Activated naive CD8-positive, alpha-beta T cell treated with anti-CD3 and anti-CD28 coated beads for 36 hours (primary cell): ENCODE data around the gene PKP4. TPM values are rescaled to one million over a fixed set of nuclear protein-coding genes. Genes with fewer than 3 reads are reported as not detected.

Source experiments
- DNase-seq: peaks from one replicate; pipeline ENCODE4 v3.0.0; 2021
- H3K27ac Mint-ChIP-seq: one replicate; pipeline ENCODE4 v1.8.0; 2022; ENCODE audit warnings: mild to moderate bottlenecking, moderate library complexity, mixed read lengths
- H3K27me3 Mint-ChIP-seq: one replicate; pipeline ENCODE4 v1.8.0; 2022; ENCODE audit warnings: mild to moderate bottlenecking, mixed read lengths
- H3K36me3 Mint-ChIP-seq: one replicate; pipeline ENCODE4 v1.8.0; 2021; ENCODE audit warnings: mild to moderate bottlenecking, mixed read lengths
- H3K4me1 Mint-ChIP-seq: one replicate; pipeline ENCODE4 v1.8.0; 2021; ENCODE audit warnings: mixed read lengths
- H3K4me3 Mint-ChIP-seq: one replicate; pipeline ENCODE4 v1.8.0; 2022; ENCODE audit warnings: mild to moderate bottlenecking, moderate library complexity, mixed read lengths
- H3K9me3 Mint-ChIP-seq: one replicate; pipeline ENCODE4 v1.8.0; 2022; ENCODE audit warnings: mixed read lengths
- total RNA-seq, 2 experiments: library from RNA; stranded (reverse); gene quantifications; one replicate each; pipeline ENCODE4 v1.2.3, GENCODE V29; 2021

The PKP4 gene
- total RNA-seq, 2 experiments from 2014 or later = 35.3 to 38.2 TPM

DNA sequence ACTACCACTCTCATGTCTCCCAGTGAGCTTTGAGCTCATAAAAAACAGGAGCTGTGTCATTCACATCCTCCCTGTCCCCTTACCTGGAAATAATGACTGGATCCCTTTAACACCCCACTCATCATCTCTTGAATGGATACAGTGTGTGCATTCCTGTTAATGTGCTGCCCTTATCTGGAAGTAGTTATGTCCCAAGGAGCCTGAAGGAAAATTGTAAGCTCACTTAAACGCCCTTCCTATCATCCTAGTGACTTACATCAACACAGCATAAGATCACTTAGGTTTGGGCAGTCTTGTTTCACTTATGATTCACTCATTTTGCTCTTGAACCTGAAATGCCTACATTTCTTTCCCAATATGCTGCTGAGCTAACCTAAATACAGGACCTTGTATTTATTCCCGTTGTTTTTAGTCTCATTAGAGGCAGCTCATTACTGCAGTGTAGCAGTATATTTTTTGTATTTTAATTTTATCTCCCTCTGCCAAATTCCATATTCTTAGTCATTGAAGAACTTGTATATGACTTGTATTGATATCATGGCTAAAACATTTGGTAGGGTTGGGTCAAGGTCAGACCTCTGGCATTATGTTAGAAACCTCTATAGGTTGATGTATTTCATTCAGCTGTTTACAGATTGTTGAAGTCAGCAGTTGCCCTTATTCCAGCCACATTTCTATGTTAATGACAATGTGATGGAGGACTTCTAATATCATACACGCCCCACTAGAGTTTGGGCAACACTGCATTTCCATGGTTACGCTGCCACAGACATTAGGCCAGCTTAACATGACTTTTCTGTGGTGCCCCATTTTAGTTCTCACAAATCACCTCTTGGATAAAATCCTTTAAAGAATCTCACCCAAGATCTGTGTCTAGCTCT lies 72.9 kb downstream of the PKP4 start:
- no peak for DNase-seq
- H3K36me3 Mint-ChIP-seq = no peaks in the 10 kb centered on the region
- H3K4me1 Mint-ChIP-seq = peaks cover 3% of the 10 kb centered on the region

DNA sequence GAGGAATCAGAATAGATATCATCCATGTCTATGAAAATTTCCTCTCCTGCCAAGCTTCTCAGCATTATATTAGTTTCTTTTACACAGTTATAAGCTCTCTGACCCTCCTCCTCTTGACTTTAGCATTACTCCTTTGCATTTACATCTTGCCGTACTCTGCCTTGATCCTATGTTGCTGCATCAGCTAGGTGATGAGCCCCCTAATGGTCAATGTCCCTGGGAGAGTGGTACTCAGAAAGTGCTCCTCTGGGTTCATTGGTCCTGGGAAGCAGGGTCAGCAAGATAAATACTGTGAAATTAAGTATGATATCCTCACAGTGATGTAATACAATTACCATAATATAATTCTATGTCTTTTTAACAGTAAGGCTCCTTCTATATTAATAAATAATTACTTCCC lies 74.1 kb downstream of the PKP4 start:
- no peak overlapping the region for H3K4me3 Mint-ChIP-seq
- H3K27me3 Mint-ChIP-seq = no peaks in the 10 kb centered on the region
- H3K9me3 Mint-ChIP-seq = no peaks in the 10 kb centered on the region
- H3K4me1 Mint-ChIP-seq = peaks cover 3% of the 10 kb centered on the region
- DNase-seq = no peak
- H3K36me3 Mint-ChIP-seq = no peaks in the 10 kb centered on the region
- H3K27ac Mint-ChIP-seq = no peak overlapping the region

More for the DNA sequence above, 72.9 kb downstream of the PKP4 start:
- Mint-ChIP-seq H3K9me3 (no peaks in the 10 kb centered on the region), H3K27me3 (no peaks in the 10 kb centered on the region), H3K27ac (no peak overlapping the region), H3K4me3 (no peak overlapping the region)

DNA sequence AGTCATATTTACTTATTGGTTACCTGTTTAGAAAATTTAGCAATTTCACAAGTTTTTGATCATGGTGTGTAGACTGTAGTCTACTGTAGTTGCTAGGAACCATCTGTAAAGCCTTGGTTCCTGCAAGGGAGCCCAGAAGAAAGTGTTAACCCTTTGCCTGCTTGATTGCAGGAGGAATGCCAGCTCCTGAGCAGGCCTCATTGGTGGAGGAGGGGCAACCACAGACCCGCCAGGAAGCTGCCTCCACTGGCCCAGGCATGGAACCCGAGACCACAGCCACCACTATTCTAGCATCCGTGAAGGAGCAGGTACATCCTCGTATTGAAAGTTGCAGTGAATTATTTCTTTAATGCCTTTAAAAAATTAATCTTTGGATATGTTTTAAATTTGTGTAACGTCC lies 76.3 kb downstream of the PKP4 start:
- no peaks in the 10 kb centered on the region for H3K9me3 Mint-ChIP-seq
- H3K4me3 Mint-ChIP-seq = no peak overlapping the region
- H3K27ac Mint-ChIP-seq = no peak overlapping the region
- peaks cover 6% of the 10 kb centered on the region for H3K36me3 Mint-ChIP-seq
- DNase-seq = no peak
- H3K4me1 Mint-ChIP-seq = peaks cover 3% of the 10 kb centered on the region
- no peaks in the 10 kb centered on the region for H3K27me3 Mint-ChIP-seq

DNA sequence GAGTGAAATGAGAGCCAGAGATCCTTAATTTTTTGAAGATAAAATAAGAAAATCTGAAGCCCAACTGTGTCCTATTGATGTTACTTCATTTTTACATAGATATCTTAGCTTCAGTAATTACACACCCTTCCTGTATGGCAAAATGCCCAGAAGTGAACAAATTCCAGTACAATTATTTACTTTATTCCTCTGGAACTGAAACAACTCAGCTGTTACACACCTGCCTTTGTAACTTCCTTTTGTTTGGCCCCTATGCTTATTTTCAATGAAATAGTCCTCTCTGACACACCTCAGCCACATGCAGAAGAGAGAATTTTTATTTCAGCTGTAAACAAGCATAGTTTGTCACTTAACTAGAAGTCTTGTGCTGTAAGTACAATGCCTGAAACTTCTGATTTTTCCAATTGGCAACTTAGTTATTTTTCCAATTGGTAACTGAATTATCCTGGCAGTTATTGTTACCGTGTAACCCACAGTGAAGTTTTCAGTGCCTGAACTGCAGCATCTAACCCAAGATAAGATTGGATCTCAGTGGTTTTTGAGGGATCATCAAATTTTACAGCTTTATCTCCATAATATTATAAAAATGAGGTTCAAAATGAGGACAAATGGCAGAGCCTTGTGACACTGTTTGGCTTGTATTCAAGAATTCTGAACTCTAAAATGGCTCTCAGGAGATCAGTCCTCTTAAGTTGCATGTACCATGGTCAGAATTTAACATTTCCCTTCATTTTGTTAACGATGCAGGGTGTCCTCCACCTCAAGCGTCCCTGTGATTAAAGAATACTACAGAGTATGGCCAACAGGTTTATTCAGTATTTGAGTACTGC lies 82.6 kb downstream of the PKP4 start:
- DNase-seq = no peak
- Mint-ChIP-seq H3K4me1 (no peaks in the 10 kb centered on the region), H3K27ac (no peak overlapping the region), H3K27me3 (no peaks in the 10 kb centered on the region), H3K36me3 (peaks cover 6% of the 10 kb centered on the region), H3K9me3 (no peaks in the 10 kb centered on the region), H3K4me3 (no peak overlapping the region)

DNA sequence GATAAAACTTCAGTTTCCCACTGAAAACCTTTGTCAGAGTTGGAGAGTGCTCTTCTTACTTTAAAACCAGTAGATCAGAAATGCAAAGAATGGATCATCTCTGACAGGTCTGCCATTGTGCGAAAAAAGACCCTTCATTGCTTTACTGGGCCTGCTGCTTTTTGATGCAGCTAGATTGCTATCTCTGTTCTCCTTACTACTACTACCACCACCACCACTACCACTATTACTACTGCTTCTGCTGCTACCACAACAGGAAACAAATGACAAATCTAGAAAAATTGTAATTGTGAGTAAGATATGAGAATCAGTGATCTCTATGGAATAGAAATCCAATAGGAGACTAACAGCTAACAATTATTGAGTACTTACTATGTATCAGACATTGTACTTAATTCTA lies 85.8 kb downstream of the PKP4 start:
- no peaks in the 10 kb centered on the region for H3K27me3 Mint-ChIP-seq
- H3K4me1 Mint-ChIP-seq = peaks cover 7% of the 10 kb centered on the region
- DNase-seq = no peak
- no peak overlapping the region for H3K27ac Mint-ChIP-seq
- H3K36me3 Mint-ChIP-seq = peaks cover 5% of the 10 kb centered on the region
- H3K9me3 Mint-ChIP-seq = no peaks in the 10 kb centered on the region
- H3K4me3 Mint-ChIP-seq = no peak overlapping the region

DNA sequence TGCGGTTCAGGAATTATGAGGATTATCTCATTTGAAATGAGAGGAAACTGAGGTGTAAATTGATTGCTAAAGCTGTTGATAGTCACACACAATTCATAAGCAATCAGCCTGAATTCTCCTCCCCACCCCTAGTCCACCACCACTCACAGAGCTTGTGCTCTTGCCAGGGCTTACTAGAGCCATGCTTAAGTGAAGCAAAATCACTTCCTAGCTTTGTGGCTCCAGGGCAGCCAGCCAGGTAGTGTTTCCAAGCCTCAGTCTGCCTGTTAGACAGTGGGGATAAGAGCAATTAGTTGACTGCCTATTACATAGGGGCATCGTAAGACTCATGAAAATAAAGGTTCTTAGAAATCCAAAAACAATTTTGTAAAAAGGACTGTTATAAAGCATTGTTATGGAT lies 87.2 kb downstream of the PKP4 start:
- H3K27ac Mint-ChIP-seq = no peak overlapping the region
- no peaks in the 10 kb centered on the region for H3K9me3 Mint-ChIP-seq
- H3K4me1 Mint-ChIP-seq = peaks cover 7% of the 10 kb centered on the region
- no peak for DNase-seq
- H3K27me3 Mint-ChIP-seq = no peaks in the 10 kb centered on the region
- peaks cover 8% of the 10 kb centered on the region for H3K36me3 Mint-ChIP-seq
- H3K4me3 Mint-ChIP-seq = no peak overlapping the region

DNA sequence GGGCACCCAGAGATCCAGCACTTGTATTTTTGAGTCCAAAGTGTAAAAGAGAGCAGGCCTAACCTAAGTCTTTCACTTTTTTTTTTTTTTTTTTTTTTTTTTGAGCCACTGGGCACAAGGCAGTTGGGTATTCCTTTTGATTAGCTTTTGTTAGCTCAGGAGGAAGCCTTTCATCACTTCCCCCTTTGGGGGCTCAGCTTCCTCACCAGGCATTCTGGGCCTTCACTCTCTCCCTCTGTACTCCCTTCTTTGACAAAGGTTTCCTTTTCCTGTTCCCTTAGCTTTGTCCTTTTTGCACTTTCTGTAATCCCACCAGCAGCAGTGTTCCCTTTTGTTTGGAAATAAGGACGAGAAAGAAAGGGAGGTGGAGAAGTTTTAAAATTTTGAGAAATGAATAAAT lies 88.2 kb downstream of the PKP4 start:
- no peak for DNase-seq
- Mint-ChIP-seq H3K4me1 (peaks cover 7% of the 10 kb centered on the region), H3K27me3 (no peaks in the 10 kb centered on the region), H3K36me3 (peaks cover 13% of the 10 kb centered on the region), H3K27ac (no peak overlapping the region), H3K9me3 (no peaks in the 10 kb centered on the region), H3K4me3 (no peak overlapping the region)

DNA sequence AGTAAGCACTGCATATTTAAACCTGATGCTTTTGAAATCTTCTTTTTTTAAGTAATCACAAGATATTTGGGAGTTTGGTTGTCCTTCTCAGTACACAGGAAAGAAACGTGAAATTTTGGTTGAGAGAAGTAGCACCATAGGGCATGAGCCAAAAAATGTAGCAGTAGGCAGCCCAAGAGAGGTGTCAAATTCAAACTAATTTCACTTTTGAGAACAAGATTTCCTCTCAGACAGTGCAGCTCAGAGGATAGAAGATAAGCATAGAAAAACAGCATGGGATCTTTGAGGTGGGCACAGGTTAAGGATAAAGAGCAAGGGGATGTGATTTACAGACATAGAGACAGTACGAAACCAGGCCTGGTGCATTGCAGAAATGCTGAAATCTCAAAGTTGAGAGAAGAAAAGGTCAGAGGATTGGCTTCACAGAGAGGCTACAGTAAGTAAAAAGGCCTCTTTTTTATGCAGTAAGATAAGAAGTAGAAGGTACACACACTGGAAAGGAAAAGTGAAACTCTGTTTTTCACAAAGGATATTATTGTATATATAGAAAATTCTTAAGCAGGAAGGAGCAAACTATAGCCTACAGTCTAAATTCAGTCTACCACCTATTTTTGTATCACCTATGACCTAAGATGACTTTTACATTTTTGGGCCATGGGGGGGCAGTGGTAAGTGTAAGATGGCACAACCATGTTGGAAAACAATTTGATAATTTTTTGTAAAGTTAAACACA lies 89.8 kb downstream of the PKP4 start:
- peaks cover 7% of the 10 kb centered on the region for H3K4me1 Mint-ChIP-seq
- peaks cover 13% of the 10 kb centered on the region for H3K36me3 Mint-ChIP-seq
- no peak for DNase-seq
- H3K27me3 Mint-ChIP-seq = no peaks in the 10 kb centered on the region
- no peaks in the 10 kb centered on the region for H3K9me3 Mint-ChIP-seq
- peak overlapping the region; percentile 21 for H3K27ac Mint-ChIP-seq
- no peak overlapping the region for H3K4me3 Mint-ChIP-seq

DNA sequence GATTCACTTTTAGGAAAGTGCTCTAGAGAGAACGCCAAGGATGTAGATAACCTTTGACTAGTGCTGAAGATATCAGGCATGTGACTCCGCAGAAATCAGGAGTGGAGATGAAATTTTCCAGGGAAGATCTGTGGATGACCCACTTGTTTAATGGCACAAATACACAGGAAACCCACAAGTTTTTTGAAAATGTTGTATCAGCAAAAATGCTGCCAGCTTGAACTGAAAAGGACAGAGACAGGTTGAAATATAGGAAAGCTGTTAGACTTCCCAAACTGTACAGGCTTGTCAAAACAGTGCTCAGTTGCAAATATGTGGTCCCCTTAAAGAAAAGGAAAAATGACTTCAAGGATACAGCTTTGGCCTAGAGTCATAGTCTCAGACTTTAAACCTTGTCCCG lies 96.5 kb downstream of the PKP4 start:
- no peak for DNase-seq
- Mint-ChIP-seq H3K9me3 (no peaks in the 10 kb centered on the region), H3K27me3 (no peaks in the 10 kb centered on the region), H3K4me1 (no peaks in the 10 kb centered on the region), H3K36me3 (peaks cover 19% of the 10 kb centered on the region), H3K27ac (no peak overlapping the region), H3K4me3 (no peak overlapping the region)

DNA sequence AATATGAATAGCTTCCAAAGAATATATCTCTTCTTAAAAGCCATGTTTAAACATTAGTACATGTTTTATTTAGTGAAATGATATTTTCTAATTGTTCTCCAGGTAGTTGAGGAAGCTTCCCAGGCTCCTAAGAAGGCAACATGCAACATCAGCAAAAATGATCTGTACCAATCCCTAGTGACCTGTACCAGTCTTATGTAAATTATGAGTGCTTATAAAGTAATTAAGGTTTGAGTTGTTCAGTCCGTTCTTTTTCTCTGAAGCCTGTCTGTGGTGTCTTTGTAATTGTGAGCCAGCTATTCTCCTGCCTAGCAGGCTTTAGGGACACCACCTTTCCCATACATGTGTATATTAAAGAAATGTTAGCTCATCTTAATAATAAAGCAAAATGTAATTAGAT lies 98.2 kb downstream of the PKP4 start:
- no peaks in the 10 kb centered on the region for H3K4me1 Mint-ChIP-seq
- no peaks in the 10 kb centered on the region for H3K27me3 Mint-ChIP-seq
- no peak overlapping the region for H3K27ac Mint-ChIP-seq

DNA sequence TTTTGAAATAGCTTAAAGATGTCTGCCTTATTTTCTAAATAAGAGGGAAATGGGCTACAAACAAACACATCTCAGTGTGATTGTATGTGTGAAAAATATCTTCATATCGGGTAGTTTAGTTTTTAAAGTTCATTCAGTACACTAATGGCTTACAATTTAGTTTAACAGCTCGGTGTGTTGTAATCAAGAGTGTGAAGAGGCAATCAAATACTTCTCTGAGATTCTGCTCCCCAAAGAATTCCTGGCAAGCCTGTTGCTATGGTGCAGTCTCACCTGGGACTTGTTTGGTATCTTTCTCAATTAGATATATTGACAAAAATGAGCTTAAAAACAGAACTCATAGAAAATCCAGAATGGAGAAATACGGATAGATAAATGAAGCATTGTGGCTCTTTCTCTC lies 99.4 kb downstream of the PKP4 start:
- DNase-seq = no peak
- Mint-ChIP-seq H3K27ac (no peak overlapping the region), H3K4me1 (no peaks in the 10 kb centered on the region), H3K27me3 (no peaks in the 10 kb centered on the region), H3K9me3 (no peaks in the 10 kb centered on the region), H3K36me3 (peaks cover 11% of the 10 kb centered on the region), H3K4me3 (no peak overlapping the region)

More for the DNA sequence above, 98.2 kb downstream of the PKP4 start:
- H3K36me3 Mint-ChIP-seq = peaks cover 11% of the 10 kb centered on the region
- no peaks in the 10 kb centered on the region for H3K9me3 Mint-ChIP-seq
- DNase-seq = no peak
- H3K4me3 Mint-ChIP-seq = no peak overlapping the region

DNA sequence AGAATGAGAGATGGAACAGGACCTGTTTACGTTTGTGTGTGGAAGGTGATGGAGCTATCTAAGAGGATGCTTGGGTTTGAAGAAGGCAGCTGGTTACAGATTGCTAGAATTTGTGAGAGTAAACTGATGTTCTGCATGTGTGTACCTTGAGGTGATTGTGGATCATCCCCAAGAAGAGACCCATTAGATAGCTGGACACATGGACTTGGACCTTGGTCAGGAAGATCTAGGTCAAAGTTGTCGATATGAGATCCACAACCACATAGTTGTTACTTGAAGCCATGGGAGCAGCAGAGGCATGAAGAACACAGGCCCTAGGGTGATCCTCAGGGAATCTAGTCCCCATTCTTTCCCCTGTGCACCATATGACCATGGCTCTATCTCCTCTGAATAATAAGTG lies 101.0 kb downstream of the PKP4 start:
- H3K9me3 Mint-ChIP-seq = no peaks in the 10 kb centered on the region

DNA sequence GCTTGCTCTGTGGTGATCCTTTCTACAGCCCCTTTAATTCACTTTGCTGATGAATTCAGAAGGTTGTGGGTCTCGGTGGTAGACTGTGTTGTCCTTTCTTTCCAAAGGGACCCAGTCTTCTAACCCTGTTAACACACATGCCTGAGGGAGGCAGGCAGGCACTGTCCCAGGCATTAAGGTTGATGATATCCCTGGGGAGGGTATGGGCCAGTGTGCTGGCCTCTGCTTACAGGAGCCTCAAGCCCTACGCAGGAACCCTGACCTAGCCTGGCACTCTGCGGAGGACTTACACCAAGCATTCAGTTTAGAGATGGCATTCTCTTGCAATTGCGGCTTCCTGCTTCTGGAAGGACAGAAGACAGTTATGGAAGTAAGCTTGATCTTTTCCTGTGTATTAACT lies 102.5 kb downstream of the PKP4 start:
- H3K27me3 Mint-ChIP-seq = no peaks in the 10 kb centered on the region
- H3K4me1 Mint-ChIP-seq = no peaks in the 10 kb centered on the region

More for the DNA sequence above, 101.0 kb downstream of the PKP4 start:
- peaks cover 11% of the 10 kb centered on the region for H3K36me3 Mint-ChIP-seq
- no peak overlapping the region for H3K4me3 Mint-ChIP-seq
- H3K27me3 Mint-ChIP-seq = no peaks in the 10 kb centered on the region
- no peak for DNase-seq
- H3K27ac Mint-ChIP-seq = no peak overlapping the region
- no peaks in the 10 kb centered on the region for H3K4me1 Mint-ChIP-seq

DNA sequence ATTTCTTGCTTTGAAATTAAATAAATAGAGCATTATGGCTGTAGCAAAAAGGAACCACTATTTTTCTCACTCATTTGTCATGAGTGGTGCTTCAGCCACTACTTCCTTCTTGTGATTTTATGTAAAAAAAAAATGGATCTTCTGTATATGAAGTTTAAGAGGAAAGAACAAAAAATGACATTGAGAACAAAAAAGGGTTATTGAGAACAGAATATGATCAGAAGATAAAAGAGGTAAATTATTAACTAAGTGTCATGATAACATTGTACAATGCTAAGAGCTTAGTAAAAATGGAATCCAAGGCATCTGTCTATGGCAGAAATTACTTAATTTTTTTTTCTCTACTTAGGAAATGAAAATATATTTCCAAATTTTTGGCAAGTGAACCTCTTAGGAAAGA lies 103.5 kb downstream of the PKP4 start:
- Mint-ChIP-seq H3K9me3 (no peaks in the 10 kb centered on the region), H3K27me3 (no peaks in the 10 kb centered on the region), H3K4me3 (no peak overlapping the region), H3K36me3 (peaks cover 7% of the 10 kb centered on the region), H3K27ac (no peak overlapping the region), H3K4me1 (no peaks in the 10 kb centered on the region)
- no peak for DNase-seq

More for the DNA sequence above, 102.5 kb downstream of the PKP4 start:
- no peak for DNase-seq
- Mint-ChIP-seq H3K27ac (no peak overlapping the region), H3K9me3 (no peaks in the 10 kb centered on the region), H3K4me3 (no peak overlapping the region), H3K36me3 (peaks cover 9% of the 10 kb centered on the region)

DNA sequence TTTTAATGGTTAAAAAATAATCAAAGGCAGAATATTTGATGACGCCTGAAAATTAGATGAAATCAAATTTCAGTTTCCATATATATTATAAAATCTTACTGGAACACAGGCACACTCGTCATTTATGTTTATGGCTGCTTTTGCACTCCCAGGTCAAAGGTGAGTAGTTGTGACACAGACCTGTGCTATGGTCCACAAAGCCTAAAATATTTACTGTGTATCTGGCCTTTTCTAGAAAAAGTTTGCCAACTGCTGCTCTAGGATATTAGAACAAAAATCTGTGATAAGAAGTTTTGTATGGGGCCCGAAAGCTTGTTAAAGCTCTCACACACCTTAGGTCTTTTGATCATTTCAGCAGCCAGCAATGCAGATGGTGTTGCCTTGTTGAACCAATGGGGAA lies 104.3 kb downstream of the PKP4 start:
- no peaks in the 10 kb centered on the region for H3K9me3 Mint-ChIP-seq
- no peak overlapping the region for H3K4me3 Mint-ChIP-seq

More for the DNA sequence above, 104.3 kb downstream of the PKP4 start:
- Mint-ChIP-seq H3K4me1 (no peaks in the 10 kb centered on the region), H3K36me3 (peaks cover 4% of the 10 kb centered on the region), H3K27me3 (no peaks in the 10 kb centered on the region), H3K27ac (no peak overlapping the region)
- no peak for DNase-seq
